Left colon (tissue), 2 donors: ENCODE measurements around the gene CCNL2. TPM values are rescaled to one million over a fixed set of nuclear protein-coding genes. Genes with fewer than 3 reads are reported as not detected.
"Not testable (repeated sequence)": the region's sequence is repeated elsewhere in the genome, so short reads cannot be mapped to it uniquely, and the experiment has no call there.

ENCODE experiments used
- ATAC-seq: fragments of 200-7000 bp; cut with Tn5 transposase; one replicate; pipeline ENCODE4 v1.9.1; 2020; ENCODE audit warnings: mild to moderate bottlenecking, moderate library complexity
- DNase-seq, 2 donors: peaks; one replicate each; pipeline ENCODE4 v3.0.0-alpha.2; 2020
- intact Hi-C, 2 donors: fragments of 100-400 bp; cut with DNase I in 1 of 2; cut with micrococcal nuclease in 1 of 2; formaldehyde crosslinking; loops; one replicate each; pipeline versions ENCODE4 v1.11.2 to v1.14.0; 2022; cut with DNase I, micrococcal nuclease
- total RNA-seq, 2 donors: library from RNA; stranded (reverse); fragmentation: NEBNext Ultra II Directional; extraction: Animal tissue kit (Norgen Biotek cat#: 25700); gene quantifications; one replicate each; pipeline ENCODE4 v1.2.1, GENCODE V29; 2021
- donor health status: DM: no; HTN: no; CAD: no.
- donor health status: DM: yes; HTN: yes; CAD: no.

Gene CCNL2
- total RNA-seq, 2 donors from 2014 or later = 115 to 129 TPM

- DNase-seq (peak; percentile 35 to 66), ATAC-seq (no peak)
- intact Hi-C loops = no loop called here
Measured at GRCh38 chr1:1434131-1434823, 35.1 kb upstream of the CCNL2 start.

- intact Hi-C loops = no loop called here
- DNase-seq = peak; percentile 33 to 45
- ATAC-seq = no peak
Measured at GRCh38 chr1:1433804-1434130, 34.6 kb upstream of the CCNL2 start.

GRCh38 chr1:1432951-1433803 lies 34.0 kb upstream of the CCNL2 start:
- intact Hi-C loops = no loop called here
- peak; percentile 93 to 95 for DNase-seq
- peak; percentile 77 for ATAC-seq

- no peak for ATAC-seq
- intact Hi-C loops = no loop called here
- DNase-seq = peak; percentile 19 to 39
Measured at GRCh38 chr1:1432274-1432950, 33.3 kb upstream of the CCNL2 start.

GRCh38 chr1:1431845-1432273 lies 32.7 kb upstream of the CCNL2 start:
- intact Hi-C loops = no loop called here
- DNase-seq = peak; percentile 76 to 85
- ATAC-seq = peak; percentile 69

GRCh38 chr1:1430992-1431844 lies 32.1 kb upstream of the CCNL2 start:
- peak; percentile 37 to 58 for DNase-seq
- intact Hi-C loops = no loop called here
- ATAC-seq = peak; percentile 15

GRCh38 chr1:1430114-1430982 lies 31.2 kb upstream of the CCNL2 start:
- ATAC-seq (no peak), DNase-seq (peak; percentile 55 to 66)
- intact Hi-C loops = no loop called here

- intact Hi-C loops = no loop called here
- no peak for ATAC-seq
- DNase-seq = peak in 1 of 2 donors; percentile 39
Measured at GRCh38 chr1:1429671-1430073, 30.5 kb upstream of the CCNL2 start.

- ATAC-seq, intact Hi-C loops, DNase-seq: not testable (repeated sequence)
Measured at GRCh38 chr1:1428967-1429366, 29.8 kb upstream of the CCNL2 start.

GRCh38 chr1:1428174-1428573 lies 29.0 kb upstream of the CCNL2 start:
- no peak for DNase-seq
- ATAC-seq = no peak
- intact Hi-C loops = no loop called here

GRCh38 chr1:1427820-1428148 lies 28.6 kb upstream of the CCNL2 start:
- ATAC-seq (no peak), DNase-seq (no peak)
- intact Hi-C loops = no loop called here

- ATAC-seq (no peak), DNase-seq (peak in 1 of 2 donors; percentile 52)
- intact Hi-C loops = no loop called here
Measured at GRCh38 chr1:1427106-1427819, 28.1 kb upstream of the CCNL2 start.

GRCh38 chr1:1426496-1427105 lies 27.5 kb upstream of the CCNL2 start:
- ATAC-seq (no peak), DNase-seq (no peak)
- intact Hi-C loops = no loop called here

- ATAC-seq (no peak), DNase-seq (no peak)
- intact Hi-C loops = no loop called here
Measured at GRCh38 chr1:1425753-1426495, 26.8 kb upstream of the CCNL2 start.

- DNase-seq (no peak), ATAC-seq (no peak)
- intact Hi-C loops = no loop called here
Measured at GRCh38 chr1:1425426-1425752, 26.3 kb upstream of the CCNL2 start.

- no peak for ATAC-seq
- intact Hi-C loops = no loop called here
- DNase-seq = no peak
Measured at GRCh38 chr1:1424707-1425106, 25.6 kb upstream of the CCNL2 start.

- no peak for ATAC-seq
- no peak for DNase-seq
- intact Hi-C loops = no loop called here
Measured at GRCh38 chr1:1423245-1423597, 24.1 kb upstream of the CCNL2 start.
